Hepatic stellate cell (primary cell): ENCODE data around the gene TCF15.

Experiments used
- DNase-seq: peaks from one replicate; pipeline ENCODE4 v3.0.0; 2011; ENCODE audit warnings: low spot score

The TCF15 gene

GRCh38 chr20:610130-611046 is at the start of gene TCF15:
TCF15 (minus strand) TSS chr20:610309; CDS start chr20:610237, 72 bp downstream.
- DNase-seq, result no peak

- no peak for DNase-seq
Measured at GRCh38 chr20:658731-659291, 48.7 kb upstream of the TCF15 start.

GRCh38 chr20:658202-658601 is 48.1 kb upstream of the TCF15 start:
- DNase-seq, result no peak

- DNase-seq, result no peak
Measured at GRCh38 chr20:655726-656624, 45.9 kb upstream of the TCF15 start.

- DNase-seq, result no peak
Measured at GRCh38 chr20:654417-654750, 44.3 kb upstream of the TCF15 start.

GRCh38 chr20:653590-654416 is 43.7 kb upstream of the TCF15 start:
- DNase-seq, result no peak

- DNase-seq, result peak; percentile 96
Measured at GRCh38 chr20:653110-653589, 43.0 kb upstream of the TCF15 start, which contains the start of gene SRXN1. SRXN1 (minus strand) TSS chr20:653200; CDS start chr20:653185, 15 bp downstream.

- peak; percentile 53 for DNase-seq
Measured at GRCh38 chr20:652615-653109, 42.6 kb upstream of the TCF15 start.

GRCh38 chr20:651713-652614 is 41.9 kb upstream of the TCF15 start:
- no peak for DNase-seq

- DNase-seq, result no peak
Measured at GRCh38 chr20:650954-651353, 40.8 kb upstream of the TCF15 start.

- no peak for DNase-seq
Measured at GRCh38 chr20:650281-650680, 40.2 kb upstream of the TCF15 start.

- no peak for DNase-seq
Measured at GRCh38 chr20:647479-648019, 37.4 kb upstream of the TCF15 start.

- DNase-seq, result no peak
Measured at GRCh38 chr20:646868-647233, 36.7 kb upstream of the TCF15 start.

GRCh38 chr20:646107-646867 is 36.2 kb upstream of the TCF15 start:
- no peak for DNase-seq

- DNase-seq, result peak; percentile 84
Measured at GRCh38 chr20:645318-646106, 35.4 kb upstream of the TCF15 start.

GRCh38 chr20:644692-645317 is 34.7 kb upstream of the TCF15 start:
- DNase-seq, result no peak

GRCh38 chr20:642398-643174 is 32.5 kb upstream of the TCF15 start:
- no peak for DNase-seq
